OCI-M2 (cell line): ENCODE data around the gene PXT1.
"Not testable (repeated sequence)": the region's sequence is repeated elsewhere in the genome, so short reads cannot be mapped to it uniquely, and the experiment has no call there.

Experiments
- DNase-seq: peaks from one replicate; lab custom pipeline; 2025; ENCODE audit not compliant: unreplicated experiment; lab: John Stamatoyannopoulos, UW

Gene PXT1

DNA sequence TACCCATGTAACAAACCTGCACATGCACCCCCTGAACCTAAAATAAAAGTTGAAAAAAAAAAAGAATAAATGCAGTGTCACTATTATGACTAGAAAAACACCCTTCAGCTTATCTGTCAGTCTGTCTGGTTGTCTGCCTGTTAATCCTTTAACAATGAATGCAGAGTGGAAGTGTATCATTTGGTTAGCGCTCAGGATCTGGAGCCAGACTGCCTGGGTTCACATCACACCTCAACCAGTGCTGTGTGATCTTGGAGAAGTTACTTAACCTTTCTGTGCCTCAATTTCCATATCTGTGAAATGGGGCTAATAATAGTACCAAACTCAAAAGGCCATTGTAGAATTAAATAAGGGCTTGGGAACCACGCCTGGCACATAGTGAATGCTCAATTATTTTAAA is 72.0 kb downstream of the PXT1 start:
- no peak for DNase-seq

GRCh38 chr6:36368921-36369865 is 73.5 kb downstream of the PXT1 start:
- DNase-seq: no peak

- no peak for DNase-seq
These were observed 74.2 kb downstream of the PXT1 start for GRCh38 chr6:36368421-36368820.

GRCh38 chr6:36367743-36368142 is 74.9 kb downstream of the PXT1 start:
- DNase-seq: no peak

- no peak for DNase-seq
These were observed 77.8 kb downstream of the PXT1 start for GRCh38 chr6:36364669-36365479.

DNA sequence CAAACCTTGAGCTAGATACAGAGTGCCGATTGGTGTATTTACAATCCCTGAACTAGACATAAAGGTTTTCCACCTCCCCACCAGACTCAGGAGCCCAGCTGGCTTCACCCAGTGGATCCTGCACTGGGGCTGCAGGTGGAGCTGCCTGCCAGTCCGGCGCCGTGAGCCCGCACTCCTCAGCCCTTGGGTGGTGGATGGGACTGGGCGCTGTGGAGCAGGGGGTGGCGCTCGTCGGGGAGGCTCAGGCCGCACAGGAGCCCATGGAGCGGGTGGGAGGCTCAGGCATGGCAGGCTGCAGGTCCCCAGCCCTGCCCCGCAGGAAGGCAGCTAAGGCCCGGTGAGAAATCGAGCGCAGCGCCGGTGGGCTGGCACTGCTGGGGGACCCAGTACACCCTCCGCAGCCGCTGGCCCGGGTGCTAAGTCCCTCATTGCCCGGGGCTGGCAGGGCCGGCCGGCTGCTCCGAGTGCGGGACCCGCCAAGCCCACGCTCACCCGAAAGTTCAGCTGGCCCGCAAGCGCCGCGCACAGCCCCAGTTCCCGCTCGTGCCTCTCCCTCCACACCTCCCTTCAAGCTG is 78.5 kb downstream of the PXT1 start:
- not testable (repeated sequence) for DNase-seq

- DNase-seq: not testable (repeated sequence)
These were observed 79.3 kb downstream of the PXT1 start for GRCh38 chr6:36363371-36363752.

DNA sequence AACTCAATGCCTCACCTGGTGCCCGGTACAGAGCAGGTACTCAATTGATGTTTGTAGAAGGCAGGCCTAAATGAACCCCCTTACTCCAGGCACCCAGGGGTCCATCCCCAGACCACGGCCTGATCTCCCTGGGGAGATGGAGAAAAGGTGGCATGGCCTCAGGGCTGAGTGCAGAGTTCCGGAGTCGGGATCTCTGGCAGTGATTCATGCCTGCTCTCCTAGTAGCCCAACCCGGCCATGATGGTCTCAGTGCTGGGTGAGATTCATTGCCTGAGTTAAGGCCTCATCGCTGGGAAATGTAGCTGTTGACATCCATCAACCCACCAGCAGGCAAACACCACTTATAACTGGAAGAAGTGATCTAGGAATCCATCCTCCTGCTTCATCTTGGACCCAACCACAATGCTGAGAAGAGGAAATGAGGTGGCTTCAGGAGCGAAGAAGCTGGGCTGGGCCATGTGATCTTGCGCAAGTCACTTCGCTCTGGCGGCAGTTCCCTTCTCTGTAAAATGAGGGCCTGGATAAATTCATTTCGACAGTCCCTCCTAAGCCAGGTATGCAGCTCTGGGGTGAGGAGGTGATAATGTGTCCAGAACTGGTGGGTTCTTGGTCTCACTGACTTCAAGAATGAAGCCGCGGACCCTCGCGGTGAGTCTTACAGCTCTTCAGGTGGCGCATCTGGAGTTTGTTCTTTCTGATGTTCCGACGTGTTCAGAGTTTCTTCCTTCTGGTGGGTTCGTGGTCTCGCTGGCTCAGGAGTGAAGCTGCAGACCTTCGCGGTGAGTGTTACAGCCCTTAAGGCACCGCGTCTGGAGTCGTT is 79.9 kb downstream of the PXT1 start:
- DNase-seq: no peak

GRCh38 chr6:36361071-36361470 is 81.6 kb downstream of the PXT1 start:
- no peak for DNase-seq

- DNase-seq: peak; percentile 53
These were observed 82.2 kb downstream of the PXT1 start for GRCh38 chr6:36360241-36361054.

GRCh38 chr6:36358226-36358915 is 84.3 kb downstream of the PXT1 start:
- DNase-seq: no peak

- DNase-seq: no peak
These were observed 84.8 kb downstream of the PXT1 start for GRCh38 chr6:36357872-36358225.

GRCh38 chr6:36355819-36356218 is 86.8 kb downstream of the PXT1 start:
- DNase-seq: no peak

DNA sequence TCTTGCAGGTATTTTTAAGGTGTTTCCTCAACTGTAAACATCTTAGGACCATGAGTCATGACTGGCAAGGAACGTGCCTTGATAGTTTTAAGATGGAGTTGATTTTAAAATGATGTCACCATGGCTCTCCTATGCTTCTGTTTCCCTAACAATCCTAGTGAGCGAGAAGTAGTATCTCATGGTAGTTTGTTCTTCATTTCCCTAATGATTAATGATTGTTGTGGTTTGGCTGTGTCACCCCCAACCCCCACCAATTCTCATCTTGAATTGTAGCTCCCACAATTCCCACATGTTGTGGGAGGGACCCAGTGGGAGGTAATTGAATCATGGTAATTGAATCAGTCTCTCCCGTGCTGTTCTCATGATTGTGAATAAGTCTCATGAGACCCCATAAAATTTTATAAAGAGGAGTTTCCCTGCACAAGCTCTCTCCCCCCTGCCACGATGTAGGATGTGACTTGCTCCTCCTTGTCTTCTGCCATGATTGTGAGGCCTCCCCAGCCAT is 89.2 kb downstream of the PXT1 start:
- no peak for DNase-seq

- no peak for DNase-seq
These were observed 90.0 kb downstream of the PXT1 start for GRCh38 chr6:36352477-36353157.

DNA sequence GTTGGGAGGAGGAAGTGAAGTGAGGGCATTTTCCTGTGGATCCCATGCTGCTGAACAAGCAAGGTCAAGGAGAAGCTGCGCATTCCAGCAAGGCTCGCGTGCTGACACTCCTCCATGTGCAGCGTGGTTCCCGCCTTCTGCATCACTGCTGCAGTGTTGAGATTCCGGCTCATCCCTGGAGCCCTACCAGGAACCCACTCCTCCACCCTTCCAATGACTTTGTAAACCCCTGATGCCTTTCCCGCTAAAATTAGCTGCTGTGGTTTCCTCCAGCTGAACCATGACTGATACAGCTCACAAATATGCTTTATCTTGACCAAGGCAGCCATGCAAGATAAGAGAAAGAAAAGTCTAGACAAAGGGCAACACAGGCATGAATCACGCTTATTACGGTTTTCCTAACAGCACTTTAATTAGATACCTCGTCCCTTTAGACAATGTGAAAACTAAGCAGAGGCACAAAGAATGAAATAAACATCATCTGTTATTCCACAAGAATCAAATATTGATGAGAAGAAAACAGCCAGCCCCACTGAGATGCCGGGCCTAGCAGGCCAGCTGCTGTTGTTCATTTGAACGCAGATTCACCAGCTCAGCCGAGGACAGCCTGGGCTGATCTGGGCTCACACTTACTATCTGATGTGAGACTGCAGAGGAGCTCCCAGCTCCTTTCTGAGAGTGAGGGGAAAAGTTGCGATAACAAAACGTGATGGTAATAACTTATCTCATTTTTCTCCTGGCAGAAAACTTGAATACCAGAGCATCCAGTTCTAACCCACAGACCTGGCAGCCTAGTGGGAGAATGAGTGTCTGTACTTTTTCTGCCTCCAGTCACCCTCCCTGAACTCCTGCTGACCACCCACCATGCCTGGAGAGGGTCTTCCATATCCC is 91.7 kb downstream of the PXT1 start:
- peak; percentile 25 for DNase-seq

- no peak for DNase-seq
These were observed 92.6 kb downstream of the PXT1 start for GRCh38 chr6:36350082-36350481.

DNA sequence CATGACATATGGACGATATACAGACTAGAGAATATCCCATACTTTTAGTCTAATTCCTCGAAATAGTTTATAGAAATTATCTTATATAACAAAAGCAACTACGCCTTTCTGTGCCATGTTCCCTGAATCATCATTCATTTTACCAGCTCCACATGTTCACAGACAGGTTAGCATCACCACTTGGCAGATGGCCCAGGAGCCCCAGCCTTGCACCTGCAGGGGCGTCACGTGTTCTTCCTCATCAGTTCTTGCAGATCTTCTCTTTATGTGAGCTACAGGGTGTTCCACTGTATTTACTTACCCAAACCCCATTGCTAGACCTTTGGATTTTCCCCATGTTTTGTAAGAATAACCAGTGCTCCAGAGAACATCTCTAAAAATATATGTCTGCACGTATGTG is 93.4 kb downstream of the PXT1 start:
- no peak for DNase-seq
